Nephron progenitor cell (in vitro differentiated cells): ENCODE data around the gene TMEM240.

ENCODE experiments used
- DNase-seq: peaks from one replicate; pipeline ENCODE4 v3.0.0; 2021
- H3K27ac Mint-ChIP-seq: 2 replicates; pipeline ENCODE4 v1.8.0; 2021; ENCODE audit warnings: mild to moderate bottlenecking, moderate library complexity, mixed read lengths
- H3K27me3 Mint-ChIP-seq: 2 replicates; pipeline ENCODE4 v1.8.0; 2021; ENCODE audit warnings: mild to moderate bottlenecking, low read depth, mixed read lengths; ENCODE audit not compliant: poor library complexity
- H3K36me3 Mint-ChIP-seq: 2 replicates; pipeline ENCODE4 v1.8.0; 2021; ENCODE audit warnings: low read depth, mixed read lengths
- H3K4me1 Mint-ChIP-seq: 2 replicates; pipeline ENCODE4 v1.8.0; 2021; ENCODE audit warnings: mixed read lengths
- H3K4me3 Mint-ChIP-seq: 2 replicates; pipeline ENCODE4 v1.8.0; 2021; ENCODE audit warnings: mild to moderate bottlenecking, moderate library complexity, mixed read lengths
- H3K9me3 Mint-ChIP-seq: 2 replicates; pipeline ENCODE4 v1.8.0; 2021; ENCODE audit warnings: mild to moderate bottlenecking, moderate library complexity, mixed read lengths
- CTCF ChIP-seq: fragments of 200-600 bp; sonication (generic); IDR thresholded peaks from 2 replicates; pipeline ENCODE4 v1.5.0; 2021; ENCODE audit warnings: antibody characterized with exemption

The TMEM240 gene

GRCh38 chr1:1553821-1554494, 13.5 kb upstream of the TMEM240 start:
- Mint-ChIP-seq H3K36me3 (peaks cover 4% of the 10 kb centered on the region), H3K27ac (peak overlapping the region; percentile 36), H3K27me3 (no peaks in the 10 kb centered on the region), H3K4me3 (no peak overlapping the region), H3K4me1 (peaks cover 39% of the 10 kb centered on the region), H3K9me3 (no peaks in the 10 kb centered on the region)
- DNase-seq: no peak
- TF ChIP-seq CTCF: no peak

- Mint-ChIP-seq H3K9me3 (no peaks in the 10 kb centered on the region), H3K36me3 (peaks cover 8% of the 10 kb centered on the region), H3K27me3 (no peaks in the 10 kb centered on the region), H3K4me1 (peaks cover 31% of the 10 kb centered on the region), H3K4me3 (no peak overlapping the region), H3K27ac (peak overlapping the region; percentile 95)
- TF ChIP-seq CTCF: no peak
- DNase-seq: no peak
These were observed 11.8 kb upstream of the TMEM240 start for GRCh38 chr1:1552263-1552639.

GRCh38 chr1:1551524-1552262, 11.3 kb upstream of the TMEM240 start:
- DNase-seq: no peak
- Mint-ChIP-seq H3K27me3 (no peaks in the 10 kb centered on the region), H3K9me3 (no peaks in the 10 kb centered on the region), H3K27ac (peak overlapping the region; percentile 90), H3K4me1 (peaks cover 29% of the 10 kb centered on the region), H3K4me3 (no peak overlapping the region), H3K36me3 (peaks cover 9% of the 10 kb centered on the region)
- no peak for TF ChIP-seq CTCF

GRCh38 chr1:1550591-1551432, 10.4 kb upstream of the TMEM240 start:
- peak; percentile 25 for TF ChIP-seq CTCF
- no peak for DNase-seq
- no peaks in the 10 kb centered on the region for H3K27me3 Mint-ChIP-seq
- no peak overlapping the region for H3K27ac Mint-ChIP-seq
- peaks cover 9% of the 10 kb centered on the region for H3K36me3 Mint-ChIP-seq
- H3K4me1 Mint-ChIP-seq: peaks cover 24% of the 10 kb centered on the region
- no peak overlapping the region for H3K4me3 Mint-ChIP-seq
- H3K9me3 Mint-ChIP-seq: no peaks in the 10 kb centered on the region

GRCh38 chr1:1550087-1550486, 9.7 kb upstream of the TMEM240 start:
- Mint-ChIP-seq H3K4me3 (no peak overlapping the region), H3K27ac (peak overlapping the region; percentile 80), H3K27me3 (no peaks in the 10 kb centered on the region), H3K36me3 (peaks cover 6% of the 10 kb centered on the region), H3K9me3 (no peaks in the 10 kb centered on the region), H3K4me1 (peaks cover 17% of the 10 kb centered on the region)
- DNase-seq: no peak
- no peak for TF ChIP-seq CTCF
